GM15510 (cell line): Measurements from ENCODE around the gene HACL1.

ENCODE experiments used
- POLR2A ChIP-seq: IDR thresholded peaks from 3 replicates; pipeline ENCODE4 v1.6.1; 2011; ENCODE audit warnings: borderline replicate concordance; ENCODE audit not compliant: insufficient read length; ENCODE audit errors: extremely low read depth

HACL1 gene

GRCh38 chr3:15606434-15606891, 5.1 kb upstream of the HACL1 start:
- TF ChIP-seq POLR2A = no peak

- no peak for TF ChIP-seq POLR2A
Observed at GRCh38 chr3:15602146-15602536, 772 bp upstream of the HACL1 start.

GRCh38 chr3:15601046-15601398, 347 bp downstream of the HACL1 start:
- no peak for TF ChIP-seq POLR2A

GRCh38 chr3:15595955-15596354, 5.4 kb downstream of the HACL1 start:
- TF ChIP-seq POLR2A = no peak

GRCh38 chr3:15592968-15593367, 8.4 kb downstream of the HACL1 start:
- TF ChIP-seq POLR2A = no peak

GRCh38 chr3:15591928-15592327, 9.4 kb downstream of the HACL1 start:
- TF ChIP-seq POLR2A = no peak

- no peak for TF ChIP-seq POLR2A
Observed at GRCh38 chr3:15591242-15591641, 10.1 kb downstream of the HACL1 start.

- TF ChIP-seq POLR2A = no peak
Observed at GRCh38 chr3:15585111-15585845, 16.1 kb downstream of the HACL1 start.

GRCh38 chr3:15581471-15582394, 19.6 kb downstream of the HACL1 start:
- TF ChIP-seq POLR2A = no peak

GRCh38 chr3:15579051-15579450, 22.3 kb downstream of the HACL1 start:
- TF ChIP-seq POLR2A = no peak

- no peak for TF ChIP-seq POLR2A
Observed at GRCh38 chr3:15578289-15578867, 23.0 kb downstream of the HACL1 start.

- no peak for TF ChIP-seq POLR2A
Observed at GRCh38 chr3:15576475-15576874, 24.9 kb downstream of the HACL1 start.

- TF ChIP-seq POLR2A = no peak
Observed at GRCh38 chr3:15575446-15575845, 25.9 kb downstream of the HACL1 start.

- no peak for TF ChIP-seq POLR2A
Observed at GRCh38 chr3:15572138-15572537, 29.2 kb downstream of the HACL1 start.

- no peak for TF ChIP-seq POLR2A
Observed at GRCh38 chr3:15563190-15563589, 38.2 kb downstream of the HACL1 start.

GRCh38 chr3:15562560-15562959, 38.8 kb downstream of the HACL1 start:
- no peak for TF ChIP-seq POLR2A

GRCh38 chr3:15558581-15558980, 42.8 kb downstream of the HACL1 start:
- TF ChIP-seq POLR2A = no peak
